HepG2 (cell line): ENCODE data around the gene SERPINA6. TPM values are rescaled to one million over a fixed set of nuclear protein-coding genes. Genes with fewer than 3 reads are reported as not detected.

ENCODE experiments used
- ATF1 ChIP-seq: IDR thresholded peaks from 2 replicates; pipeline ENCODE4 v1.6.1; 2016; ENCODE audit warnings: mild to moderate bottlenecking, control low read depth
- BORCS8-MEF2B ChIP-seq: sonication (generic); formaldehyde crosslinking; IDR thresholded peaks from 2 replicates; pipeline ENCODE4 v1.8.0; 2022; ENCODE audit warnings: mild to moderate bottlenecking, missing genetic modification reagents
- CREM ChIP-seq, 2 experiments: sonication (generic) in 1 of 2; formaldehyde crosslinking in 1 of 2; IDR thresholded peaks; 2 replicates each; pipeline versions ENCODE4 v1.4.0 to v1.6.1; 2016 to 2020; ENCODE audit warnings: antibody characterized with exemption in 1 of 2, mild to moderate bottlenecking in 1 of 2, missing genetic modification reagents in 1 of 2
- E2F2 ChIP-seq: sonication (generic); formaldehyde crosslinking; IDR thresholded peaks from 2 replicates; pipeline ENCODE4 v1.4.0; 2020; ENCODE audit warnings: missing genetic modification reagents, borderline replicate concordance
- HMGXB4 ChIP-seq, 2 experiments: sonication (generic) in 1 of 2; formaldehyde crosslinking in 1 of 2; IDR thresholded peaks; 2 replicates each; pipeline versions ENCODE4 v1.4.0 to v1.6.1; 2018 to 2020; ENCODE audit warnings: missing genetic modification reagents in 2 of 2, borderline replicate concordance in 1 of 2, low read depth in 1 of 2, mild to moderate bottlenecking in 1 of 2, missing biosample characterization in 1 of 2
- HNF1A ChIP-seq, 2 experiments: sonication (generic) in 1 of 2; formaldehyde crosslinking in 1 of 2; IDR thresholded peaks; 2 replicates each; pipeline versions ENCODE4 v1.4.0 to v1.6.1; 2016 to 2020; ENCODE audit warnings: borderline replicate concordance in 1 of 2, low read depth in 1 of 2, mild to moderate bottlenecking in 1 of 2, missing genetic modification reagents in 1 of 2
- NAIF1 ChIP-seq: sonication (generic); formaldehyde crosslinking; IDR thresholded peaks from 2 replicates; pipeline ENCODE4 v1.5.0; 2020; ENCODE audit warnings: mild to moderate bottlenecking, missing genetic modification reagents, borderline replicate concordance
- POLR2G ChIP-seq: fragments of 200-400 bp; formaldehyde crosslinking; IDR thresholded peaks from 2 replicates; pipeline ENCODE4 v1.6.1; 2018; ENCODE audit warnings: mild to moderate bottlenecking, low read depth, low read length, moderate library complexity
- REXO4 ChIP-seq: sonication (generic); formaldehyde crosslinking; IDR thresholded peaks from 2 replicates; pipeline ENCODE4 v1.8.0; 2022; ENCODE audit warnings: missing genetic modification reagents, mild to moderate bottlenecking, borderline replicate concordance
- SRSF4 ChIP-seq: fragments of 200-400 bp; formaldehyde crosslinking; IDR thresholded peaks from one replicate; pipeline ENCODE4 v1.6.1; 2018; ENCODE audit warnings: mild to moderate bottlenecking, low read depth, low read length, moderate library complexity; ENCODE audit not compliant: poor library complexity, severe bottlenecking
- SRSF9 ChIP-seq: fragments of 200-400 bp; formaldehyde crosslinking; IDR thresholded peaks from 2 replicates; pipeline ENCODE4 v1.6.1; 2018; ENCODE audit warnings: borderline replicate concordance, mild to moderate bottlenecking, low read depth, low read length; ENCODE audit not compliant: insufficient read depth, poor library complexity, severe bottlenecking
- TAF1 ChIP-seq: sonication (generic); formaldehyde crosslinking; IDR thresholded peaks from 2 replicates; pipeline ENCODE4 v1.4.0; 2020; ENCODE audit warnings: missing genetic modification reagents
- TEF ChIP-seq: sonication (generic); formaldehyde crosslinking; IDR thresholded peaks from 2 replicates; pipeline ENCODE4 v1.5.0; 2020; ENCODE audit warnings: missing genetic modification reagents
- TGIF2 ChIP-seq: IDR thresholded peaks from 2 replicates; pipeline ENCODE4 v1.6.1; 2016; ENCODE audit warnings: control low read depth, missing compliant biosample characterization
- ZC3H13 ChIP-seq: sonication (generic); formaldehyde crosslinking; IDR thresholded peaks from 2 replicates; pipeline ENCODE4 v1.8.1; 2023; ENCODE audit warnings: mild to moderate bottlenecking, missing genetic modification reagents, moderate library complexity
- ZNF563 ChIP-seq: sonication (generic); formaldehyde crosslinking; IDR thresholded peaks from 2 replicates; pipeline ENCODE4 v1.8.0; 2022; ENCODE audit warnings: mild to moderate bottlenecking, moderate library complexity, missing genetic modification reagents
- polyA plus RNA-seq, 8 experiments: library from polyadenylated mRNA; depleted of rRNA in 3 of 8; stranded (reverse) in 7 of 8; unstranded in 1 of 8; fragments of >200 nt; fragmentation: Illumina TruSeq in 4 of 8; extraction: Trizol in 4 of 8; gene quantifications; 2 replicates each; pipeline versions ENCODE4 v1.2.1 to v1.2.3, GENCODE V29; 2011 to 2016; ENCODE audit warnings: low read depth in 4 of 8, missing spikeins in 1 of 8, mixed read lengths in 1 of 8; ENCODE audit not compliant: insufficient read depth in 1 of 8
- total RNA-seq, 5 experiments: library from RNA; depleted of rRNA; stranded (reverse); fragments of >200 nt; fragmentation: Illumina TruSeq; extraction: Trizol; gene quantifications; 2 replicates each; pipeline ENCODE4 v1.2.3, GENCODE V29; 2016; ENCODE audit warnings: low read depth in 1 of 5
- TF ChIP-seq, protein P1 (sequence below): IDR thresholded peaks from 2 replicates; pipeline ENCODE4 v1.6.1; 2018; ENCODE audit warnings: missing genetic modification reagents
- TF ChIP-seq, protein P2 (sequence below): sonication (generic); formaldehyde crosslinking; IDR thresholded peaks from 2 replicates; pipeline ENCODE4 v1.4.0; 2020; ENCODE audit warnings: missing genetic modification reagents

SERPINA6 gene
- total and polyA plus RNA-seq, 2 of the 13 experiments (the other 11 are each of a cell fraction or from before 2014, with no cell fraction given) = 260 to 333 TPM

- TF ChIP-seq, protein P1, sequence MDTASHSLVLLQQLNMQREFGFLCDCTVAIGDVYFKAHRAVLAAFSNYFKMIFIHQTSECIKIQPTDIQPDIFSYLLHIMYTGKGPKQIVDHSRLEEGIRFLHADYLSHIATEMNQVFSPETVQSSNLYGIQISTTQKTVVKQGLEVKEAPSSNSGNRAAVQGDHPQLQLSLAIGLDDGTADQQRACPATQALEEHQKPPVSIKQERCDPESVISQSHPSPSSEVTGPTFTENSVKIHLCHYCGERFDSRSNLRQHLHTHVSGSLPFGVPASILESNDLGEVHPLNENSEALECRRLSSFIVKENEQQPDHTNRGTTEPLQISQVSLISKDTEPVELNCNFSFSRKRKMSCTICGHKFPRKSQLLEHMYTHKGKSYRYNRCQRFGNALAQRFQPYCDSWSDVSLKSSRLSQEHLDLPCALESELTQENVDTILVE = no peak
- TF ChIP-seq NAIF1 (no peak), TEF (no peak), CREM (IDR thresholded peaks at IDR 0.05) (no peak), CREM (CRISPR knock-in tag; IDR thresholded peaks at IDR 0.05) (no peak), SRSF9 (no peak), HMGXB4 (CRISPR knock-in tag; IDR thresholded peaks at IDR 0.05; ENCODE audit: borderline replicate concordance in 1 of 2, low read depth in 1 of 2) (no peak), TGIF2 (CRISPR knock-in tag) (no peak), REXO4 (CRISPR knock-in tag) (no peak), BORCS8-MEF2B (CRISPR knock-in tag) (no peak), ATF1 (CRISPR knock-in tag) (no peak), HNF1A (IDR thresholded peaks at IDR 0.05; ENCODE audit: low read depth) (no peak), HNF1A (CRISPR knock-in tag; IDR thresholded peaks at IDR 0.05; ENCODE audit: borderline replicate concordance) (no peak), ZNF563 (CRISPR knock-in tag) (no peak), TAF1 (CRISPR knock-in tag) (no peak), ZC3H13 (CRISPR knock-in tag) (no peak), SRSF4 (no peak), POLR2G (no peak), E2F2 (no peak)
- TF ChIP-seq, protein P2, sequence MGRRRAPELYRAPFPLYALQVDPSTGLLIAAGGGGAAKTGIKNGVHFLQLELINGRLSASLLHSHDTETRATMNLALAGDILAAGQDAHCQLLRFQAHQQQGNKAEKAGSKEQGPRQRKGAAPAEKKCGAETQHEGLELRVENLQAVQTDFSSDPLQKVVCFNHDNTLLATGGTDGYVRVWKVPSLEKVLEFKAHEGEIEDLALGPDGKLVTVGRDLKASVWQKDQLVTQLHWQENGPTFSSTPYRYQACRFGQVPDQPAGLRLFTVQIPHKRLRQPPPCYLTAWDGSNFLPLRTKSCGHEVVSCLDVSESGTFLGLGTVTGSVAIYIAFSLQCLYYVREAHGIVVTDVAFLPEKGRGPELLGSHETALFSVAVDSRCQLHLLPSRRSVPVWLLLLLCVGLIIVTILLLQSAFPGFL (CRISPR knock-in tag) = no peak
Observed at GRCh38 chr14:94364037-94364436, 40.9 kb upstream of the SERPINA6 start (continued).
